ENCODE results near the gene TNFRSF19. TPM values are rescaled to one million over a fixed set of nuclear protein-coding genes. Genes with fewer than 3 reads are reported as not detected.
A peak's percentile ranks its signal among the peaks of the same experiment; 100 is the strongest.

The TNFRSF19 gene
- total and polyA plus RNA-seq, 2 of the 8 experiments (the other 6 are each of a cell fraction or from before 2014, with no cell fraction given), result 0.50 to 0.95 TPM

- 62% methylated on average over 4 of the region's 5 CpGs; no CpG with 5 or more reads in 1 of the 2 experiments for WGBS, 2 experiments (ENCODE audit: extremely low coverage in 1 of 2, insufficient coverage in 1 of 2, insufficient read length in 1 of 2, insufficient replicate concordance in 2 of 2, low coverage in 1 of 2, low lambda C conversion rate in 2 of 2, missing lambda C conversion rate in 1 of 2)
Observed at GRCh38 chr13:23630349-23631093, 60.3 kb downstream of the TNFRSF19 start.

More at GRCh38 chr13:23630349-23631093, 60.3 kb downstream of the TNFRSF19 start:
- Histone ChIP-seq H4K20me1 (replicated peaks in 1 of 2; ENCODE audit: control insufficient read depth in 1 of 2, insufficient read depth in 2 of 2, low read length in 2 of 2) (no peaks in the 10 kb centered on the region), H4K5ac (ENCODE audit: insufficient read length, low read depth, low read length) (no peak overlapping the region), H4K91ac (replicated peaks; ENCODE audit: insufficient read length, low read length) (no peak overlapping the region), H3K4ac (replicated peaks; ENCODE audit: insufficient read length, low read depth, low read length) (no peak overlapping the region), H3K79me1 (ENCODE audit: low read depth, low read length) (no peaks in the 10 kb centered on the region), H3K9ac (replicated peaks in 1 of 4; ENCODE audit: extremely low read depth in 1 of 4, low read depth in 3 of 4, low read length in 3 of 4) (no peak overlapping the region), H3K27ac (ENCODE audit: low read depth, low read length) (no peak overlapping the region), H3K23ac (ENCODE audit: insufficient read length) (no peak overlapping the region), H3K56ac (replicated peaks; ENCODE audit: insufficient read length, low read depth, low read length) (no peak overlapping the region), H2BK15ac (ENCODE audit: low read length) (no peak overlapping the region), H2BK120ac (replicated peaks; ENCODE audit: low read depth, low read length) (no peak overlapping the region), H2AK5ac (ENCODE audit: low read depth, low read length) (no peak overlapping the region), H2AFZ (ENCODE audit: low read length) (no peak overlapping the region), H3K18ac (ENCODE audit: extremely low read depth, low read length) (peak overlapping the region; percentile 9; the same call in 1 of the 2 replicates), H2BK20ac (ENCODE audit: low read length) (peak overlapping the region; percentile 53; the same call in 1 of the 2 replicates), H3K4me1 (replicated peaks in 1 of 4; ENCODE audit: control insufficient read depth in 3 of 4, insufficient read depth in 4 of 4, low read length in 3 of 4) (peaks cover 0 to 26% (median 21%) of the 10 kb centered on the region in 4 experiments; a peak in 5 of 7 replicates), H3K14ac (ENCODE audit: insufficient read length) (no peak overlapping the region), H3K9me3 (ENCODE audit: insufficient read depth in 2 of 2, low read depth in 1 of 2, low read length in 1 of 2) (no peaks in the 10 kb centered on the region), H3K27me3 (replicated peaks in 1 of 4; ENCODE audit: control insufficient read depth in 3 of 4, extremely low read depth in 1 of 4, insufficient read depth in 3 of 4, low read length in 3 of 4) (no peaks in the 10 kb centered on the region), H3K36me3 (ENCODE audit: control insufficient read depth in 2 of 4, insufficient read depth in 4 of 4, low read length in 3 of 4) (no peaks in the 10 kb centered on the region), H2BK5ac (ENCODE audit: low read depth, low read length) (no peak overlapping the region), H4K8ac (ENCODE audit: extremely low read depth, insufficient read depth, low read length) (no peak overlapping the region), H3K79me2 (ENCODE audit: control insufficient read depth in 1 of 2, insufficient read depth in 2 of 2, low read length in 2 of 2) (no peaks in the 10 kb centered on the region), H3K4me2 (ENCODE audit: insufficient read depth in 1 of 2, low read depth in 2 of 2, low read length in 2 of 2) (no peak overlapping the region), H3K23me2 (ENCODE audit: low read depth, low read length) (no peaks in the 10 kb centered on the region), H2BK12ac (ENCODE audit: low read depth, low read length) (no peak overlapping the region), H3K4me3 (ENCODE audit: extremely low read depth in 1 of 4, insufficient read depth in 2 of 4, low read depth in 3 of 4, low read length in 4 of 4) (no peak overlapping the region)
- POLR2A ChIA-PET (ENCODE audit: partially characterized antibody), result no interaction called here
- no peak for FAIRE-seq
- CTCF ChIA-PET (ENCODE audit: partially characterized antibody), result interaction anchor here (0.6 to 1.5 kb wide), 3 partner anchors 36 to 115 kb away, joined by 3 read pairs; no protein-coding TSS in a partner anchor
- DNase-seq (ENCODE audit: low read depth in 1 of 2, low spot score in 2 of 2), result no peak
- TF ChIP-seq EP300 (IDR thresholded peaks at IDR 0.05; ENCODE audit: borderline replicate concordance in 1 of 2, low read depth in 2 of 2, low read length in 2 of 2), result no peak
- no peak for TF ChIP-seq SIRT6 (IDR thresholded peaks at IDR 0.05; ENCODE audit: low read length)
- no peak for TF ChIP-seq ATF3 (IDR thresholded peaks at IDR 0.05; ENCODE audit: insufficient read depth, low read depth, low read length)
- no peak for TF ChIP-seq USF2 (IDR thresholded peaks at IDR 0.05; ENCODE audit: low read length)
- no peak for TF ChIP-seq SP4 (IDR thresholded peaks at IDR 0.05; ENCODE audit: low read length)
- no peak for TF ChIP-seq CBX8 (IDR thresholded peaks at IDR 0.05; ENCODE audit: borderline replicate concordance, low read depth, low read length)
- TF ChIP-seq SUZ12 (IDR thresholded peaks at IDR 0.05; ENCODE audit: low read length), result no peak
- no peak for TF ChIP-seq ZNF274 (IDR thresholded peaks at IDR 0.05; ENCODE audit: borderline replicate concordance, extremely low read depth, low read length)
- TF ChIP-seq HDAC2 (IDR thresholded peaks at IDR 0.05; ENCODE audit: borderline replicate concordance in 1 of 2, low read depth in 2 of 2, low read length in 2 of 2), result no peak
